ENCODE results near the gene SPECC1.
"Not testable (repeated sequence)": the region's sequence is repeated elsewhere in the genome, so short reads cannot be mapped to it uniquely, and the experiment has no call there.

DNA sequence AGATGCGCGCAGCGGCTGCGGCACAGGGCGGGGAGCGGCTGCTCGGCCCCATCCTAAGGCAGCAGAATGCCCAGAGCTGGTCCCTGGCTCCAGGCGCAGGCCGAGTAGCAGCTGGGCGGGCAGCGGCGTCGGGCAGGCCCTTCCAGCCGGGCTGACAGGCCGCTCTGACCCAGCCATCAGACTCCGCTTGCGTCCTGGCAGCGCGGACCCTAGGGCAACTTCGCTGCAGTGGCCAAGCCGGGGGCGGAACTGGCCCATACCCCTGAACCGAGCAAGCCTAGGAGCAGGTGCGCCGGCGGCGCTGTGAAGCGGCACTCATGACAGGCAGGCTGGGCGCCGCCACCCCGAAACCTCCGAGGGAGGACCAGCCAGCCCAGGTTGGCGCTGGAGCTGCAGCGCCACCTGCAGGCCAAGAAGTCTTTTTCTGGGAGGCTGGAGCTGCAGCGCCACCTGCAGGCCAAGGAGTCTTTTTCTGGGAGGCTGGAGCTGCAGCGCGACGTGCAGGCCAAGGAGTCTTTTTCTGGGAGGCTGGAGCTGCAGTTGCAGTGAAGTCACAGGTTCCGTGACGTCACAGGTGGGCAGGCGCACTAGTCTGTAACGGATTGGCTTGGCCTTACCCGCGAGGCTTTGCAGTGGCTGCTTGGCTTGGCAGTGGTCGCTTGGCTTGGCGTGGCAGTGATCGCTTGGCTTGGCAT lies 311.5 kb downstream of the SPECC1 start:
- TF ChIP-seq, protein P1, sequence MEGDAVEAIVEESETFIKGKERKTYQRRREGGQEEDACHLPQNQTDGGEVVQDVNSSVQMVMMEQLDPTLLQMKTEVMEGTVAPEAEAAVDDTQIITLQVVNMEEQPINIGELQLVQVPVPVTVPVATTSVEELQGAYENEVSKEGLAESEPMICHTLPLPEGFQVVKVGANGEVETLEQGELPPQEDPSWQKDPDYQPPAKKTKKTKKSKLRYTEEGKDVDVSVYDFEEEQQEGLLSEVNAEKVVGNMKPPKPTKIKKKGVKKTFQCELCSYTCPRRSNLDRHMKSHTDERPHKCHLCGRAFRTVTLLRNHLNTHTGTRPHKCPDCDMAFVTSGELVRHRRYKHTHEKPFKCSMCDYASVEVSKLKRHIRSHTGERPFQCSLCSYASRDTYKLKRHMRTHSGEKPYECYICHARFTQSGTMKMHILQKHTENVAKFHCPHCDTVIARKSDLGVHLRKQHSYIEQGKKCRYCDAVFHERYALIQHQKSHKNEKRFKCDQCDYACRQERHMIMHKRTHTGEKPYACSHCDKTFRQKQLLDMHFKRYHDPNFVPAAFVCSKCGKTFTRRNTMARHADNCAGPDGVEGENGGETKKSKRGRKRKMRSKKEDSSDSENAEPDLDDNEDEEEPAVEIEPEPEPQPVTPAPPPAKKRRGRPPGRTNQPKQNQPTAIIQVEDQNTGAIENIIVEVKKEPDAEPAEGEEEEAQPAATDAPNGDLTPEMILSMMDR (IDR thresholded peaks at IDR 0.05; ENCODE audit: insufficient read depth, low read length): not testable (repeated sequence)
- TF ChIP-seq, protein P2, sequence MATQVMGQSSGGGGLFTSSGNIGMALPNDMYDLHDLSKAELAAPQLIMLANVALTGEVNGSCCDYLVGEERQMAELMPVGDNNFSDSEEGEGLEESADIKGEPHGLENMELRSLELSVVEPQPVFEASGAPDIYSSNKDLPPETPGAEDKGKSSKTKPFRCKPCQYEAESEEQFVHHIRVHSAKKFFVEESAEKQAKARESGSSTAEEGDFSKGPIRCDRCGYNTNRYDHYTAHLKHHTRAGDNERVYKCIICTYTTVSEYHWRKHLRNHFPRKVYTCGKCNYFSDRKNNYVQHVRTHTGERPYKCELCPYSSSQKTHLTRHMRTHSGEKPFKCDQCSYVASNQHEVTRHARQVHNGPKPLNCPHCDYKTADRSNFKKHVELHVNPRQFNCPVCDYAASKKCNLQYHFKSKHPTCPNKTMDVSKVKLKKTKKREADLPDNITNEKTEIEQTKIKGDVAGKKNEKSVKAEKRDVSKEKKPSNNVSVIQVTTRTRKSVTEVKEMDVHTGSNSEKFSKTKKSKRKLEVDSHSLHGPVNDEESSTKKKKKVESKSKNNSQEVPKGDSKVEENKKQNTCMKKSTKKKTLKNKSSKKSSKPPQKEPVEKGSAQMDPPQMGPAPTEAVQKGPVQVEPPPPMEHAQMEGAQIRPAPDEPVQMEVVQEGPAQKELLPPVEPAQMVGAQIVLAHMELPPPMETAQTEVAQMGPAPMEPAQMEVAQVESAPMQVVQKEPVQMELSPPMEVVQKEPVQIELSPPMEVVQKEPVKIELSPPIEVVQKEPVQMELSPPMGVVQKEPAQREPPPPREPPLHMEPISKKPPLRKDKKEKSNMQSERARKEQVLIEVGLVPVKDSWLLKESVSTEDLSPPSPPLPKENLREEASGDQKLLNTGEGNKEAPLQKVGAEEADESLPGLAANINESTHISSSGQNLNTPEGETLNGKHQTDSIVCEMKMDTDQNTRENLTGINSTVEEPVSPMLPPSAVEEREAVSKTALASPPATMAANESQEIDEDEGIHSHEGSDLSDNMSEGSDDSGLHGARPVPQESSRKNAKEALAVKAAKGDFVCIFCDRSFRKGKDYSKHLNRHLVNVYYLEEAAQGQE (IDR thresholded peaks at IDR 0.05; ENCODE audit: insufficient replicate concordance, low read depth): not testable (repeated sequence)
- TF ChIP-seq POLR2AphosphoS5 (IDR thresholded peaks at IDR 0.05; ENCODE audit: low read depth); SPI1 (IDR thresholded peaks at IDR 0.05; ENCODE audit: borderline replicate concordance, low read depth): not testable (repeated sequence)

Data from HL-60 (cell line).